NOMO-1 treated with DMSO at 0.1 percent for 48 hours (cell line): ENCODE measurements around the gene WDR37.
"Not testable (repeated sequence)": the region's sequence is repeated elsewhere in the genome, so short reads cannot be mapped to it uniquely, and the experiment has no call there.

Experiments
- DNase-seq: peaks from one replicate; lab custom pipeline; 2025; ENCODE audit not compliant: unreplicated experiment; lab: John Stamatoyannopoulos, UW

WDR37 gene

DNA sequence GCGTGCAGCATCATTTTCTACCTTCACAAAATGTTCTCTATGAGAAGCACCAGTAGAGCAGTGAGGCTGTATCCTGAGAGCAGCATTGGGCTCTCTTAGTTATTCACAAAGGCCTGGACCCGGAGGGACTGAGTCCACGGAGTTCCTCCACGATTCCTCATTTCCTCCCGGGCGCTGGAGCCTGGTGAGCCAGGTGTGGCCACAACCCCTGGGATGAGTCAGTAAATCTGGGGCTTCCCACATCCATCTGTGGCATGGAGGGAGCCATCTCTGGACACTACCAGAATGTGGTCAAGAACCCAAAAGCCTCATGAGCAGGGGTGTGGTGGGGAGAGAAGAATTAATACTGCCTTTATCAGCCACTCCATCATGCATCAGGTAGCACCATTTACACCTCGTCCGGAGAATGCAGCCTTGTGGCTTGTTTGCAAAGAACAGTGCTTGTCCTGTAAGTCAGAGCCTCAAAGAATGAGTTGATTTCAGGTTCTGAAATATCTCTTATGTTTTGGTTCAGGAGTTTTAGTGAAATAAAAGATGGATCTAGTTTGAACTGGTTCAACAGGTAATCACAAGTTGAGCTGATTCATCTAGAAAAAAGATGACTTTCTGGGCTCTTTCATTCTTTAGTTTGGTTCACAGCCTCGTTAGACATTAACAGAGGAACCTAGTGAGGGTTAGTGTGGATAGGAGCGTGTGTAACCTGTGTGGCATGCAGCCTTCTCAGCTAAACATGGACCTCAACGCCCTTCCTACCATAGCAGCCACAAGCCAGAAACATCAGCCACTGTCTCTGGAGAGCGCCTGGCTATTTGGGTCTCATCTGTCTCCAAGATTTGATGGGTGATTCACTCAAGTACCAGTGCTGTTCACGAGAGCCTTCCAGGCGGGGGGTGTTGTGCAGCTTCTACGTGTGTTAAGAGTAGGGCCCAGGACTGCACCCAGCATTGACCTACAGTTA lies 95.2 kb downstream of the WDR37 start:
- no peak for DNase-seq

DNA sequence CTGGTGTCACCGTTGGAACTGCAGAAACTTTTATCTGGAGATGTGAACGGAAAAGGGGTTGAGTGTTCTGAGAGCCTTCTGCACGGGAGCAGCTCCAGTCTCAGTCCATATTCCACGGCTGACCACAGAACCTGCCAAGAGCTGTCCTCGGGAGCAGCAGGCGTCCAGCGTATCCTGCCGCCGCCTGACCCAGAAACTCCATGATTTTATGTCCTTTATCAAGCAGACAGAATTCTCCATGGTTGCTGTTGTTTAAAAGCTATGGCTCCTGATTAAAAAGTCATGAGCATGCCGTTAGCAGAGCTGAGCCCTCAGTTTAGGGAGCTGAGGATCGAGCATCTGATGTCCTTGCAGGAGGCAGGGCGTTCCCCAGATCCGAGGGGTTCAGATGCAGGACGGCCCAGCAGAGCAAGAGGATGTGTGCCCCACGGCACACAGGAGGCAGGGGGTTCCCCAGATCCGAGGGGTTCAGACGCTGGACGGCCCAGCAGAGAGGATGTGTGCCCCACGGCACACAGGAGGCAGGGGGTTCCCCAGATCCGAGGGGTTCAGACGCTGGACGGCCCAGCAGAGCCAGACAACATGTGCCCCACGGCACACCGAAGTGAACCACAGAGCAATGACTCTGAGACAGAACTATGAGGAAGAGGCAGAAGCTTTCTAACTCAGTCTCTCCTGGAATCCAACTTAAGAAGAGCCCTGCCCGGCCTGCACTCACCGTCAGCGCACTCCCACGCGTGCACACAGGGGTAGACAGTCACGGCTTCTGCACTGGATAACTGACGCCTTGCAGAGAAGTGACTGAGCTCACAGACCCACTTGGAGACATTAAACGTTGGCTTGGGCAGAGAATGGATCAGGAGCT lies 96.4 kb downstream of the WDR37 start:
- no peak for DNase-seq

DNA sequence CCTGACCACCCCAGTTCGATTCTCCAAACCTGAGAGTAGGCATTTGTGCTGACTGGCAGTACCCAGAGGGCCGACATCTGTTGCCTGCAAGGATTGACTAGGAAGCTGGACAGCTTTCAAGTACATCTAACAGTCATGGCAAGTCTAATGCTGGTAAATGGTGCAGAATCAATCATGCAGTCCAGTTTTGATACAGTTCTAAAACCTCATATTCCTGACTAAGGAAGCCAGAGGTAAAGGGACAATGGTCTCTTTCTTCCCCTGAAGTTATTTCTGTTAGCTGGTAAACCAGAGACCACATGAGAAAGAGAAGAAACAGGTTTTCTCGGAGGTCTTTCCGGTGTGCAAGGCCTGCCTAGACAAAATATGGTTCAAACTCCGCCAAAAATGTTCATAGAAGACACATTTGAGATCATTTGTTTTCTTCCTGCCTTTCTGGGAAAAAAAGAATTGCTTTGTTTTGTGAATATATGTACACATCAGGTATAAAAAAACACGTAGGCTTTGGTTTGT lies 97.1 kb downstream of the WDR37 start:
- no peak for DNase-seq

DNA sequence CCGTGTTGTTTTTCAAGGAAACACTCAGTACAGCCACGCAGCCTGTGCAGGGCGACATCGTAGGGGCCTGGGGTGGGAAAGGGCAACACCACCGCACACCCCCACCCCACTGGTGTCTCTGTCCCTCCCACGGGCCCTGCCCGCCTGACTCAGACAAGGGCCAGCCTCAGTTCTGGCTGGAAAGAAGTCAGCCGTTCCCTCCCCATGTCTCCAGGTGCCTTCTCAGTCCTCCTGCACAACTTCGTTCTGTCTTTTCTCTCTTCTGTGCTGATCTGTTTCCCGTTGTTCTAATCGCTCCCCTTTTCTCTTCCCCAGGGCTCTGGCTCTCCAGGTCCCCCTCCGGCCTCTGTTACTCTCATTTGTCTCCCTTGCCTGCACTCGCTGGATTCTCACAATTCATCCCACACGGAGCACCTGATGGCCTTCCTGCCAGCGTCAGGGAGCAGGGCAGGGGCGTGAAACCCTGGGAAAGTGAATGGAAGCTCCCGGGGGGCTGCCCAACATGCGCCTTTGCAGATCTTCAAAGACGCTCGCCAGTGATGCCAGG lies 97.7 kb downstream of the WDR37 start:
- DNase-seq: no peak

DNA sequence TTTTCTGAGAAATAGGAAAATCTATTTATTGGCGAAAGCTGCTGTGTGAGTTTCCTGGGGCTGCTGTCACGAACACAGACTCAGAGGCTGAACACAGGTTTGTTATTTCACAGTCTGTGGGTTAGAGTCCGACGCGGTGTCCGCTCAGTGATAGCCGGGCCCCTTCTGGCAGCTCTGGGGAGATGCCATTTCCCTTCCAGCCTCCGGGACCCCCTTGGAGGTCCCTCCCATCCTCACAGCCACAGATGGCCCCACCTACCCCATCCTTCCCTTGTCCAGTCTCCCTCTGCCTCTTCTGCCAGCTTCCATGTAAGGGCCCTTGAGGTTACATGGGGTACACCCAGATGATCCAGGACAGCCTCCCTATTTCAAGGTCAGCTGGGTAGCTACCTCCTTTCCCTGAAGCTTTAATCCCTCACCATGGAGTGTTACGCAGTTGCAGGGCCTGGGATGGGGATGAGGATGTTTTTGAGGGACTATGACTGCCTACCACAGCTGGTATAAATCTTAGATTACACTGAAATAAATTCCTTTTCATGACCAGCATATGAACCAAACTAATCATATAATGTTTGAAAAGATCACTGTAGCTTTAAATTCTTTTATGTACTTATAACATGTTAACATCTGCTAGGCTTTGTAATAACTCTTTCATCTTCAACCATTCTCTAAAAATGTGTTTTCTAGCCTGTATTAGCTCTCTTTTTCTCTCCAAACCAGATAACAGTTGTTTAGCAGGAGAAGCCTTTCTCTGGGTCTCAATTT lies 98.5 kb downstream of the WDR37 start:
- DNase-seq: no peak

DNA sequence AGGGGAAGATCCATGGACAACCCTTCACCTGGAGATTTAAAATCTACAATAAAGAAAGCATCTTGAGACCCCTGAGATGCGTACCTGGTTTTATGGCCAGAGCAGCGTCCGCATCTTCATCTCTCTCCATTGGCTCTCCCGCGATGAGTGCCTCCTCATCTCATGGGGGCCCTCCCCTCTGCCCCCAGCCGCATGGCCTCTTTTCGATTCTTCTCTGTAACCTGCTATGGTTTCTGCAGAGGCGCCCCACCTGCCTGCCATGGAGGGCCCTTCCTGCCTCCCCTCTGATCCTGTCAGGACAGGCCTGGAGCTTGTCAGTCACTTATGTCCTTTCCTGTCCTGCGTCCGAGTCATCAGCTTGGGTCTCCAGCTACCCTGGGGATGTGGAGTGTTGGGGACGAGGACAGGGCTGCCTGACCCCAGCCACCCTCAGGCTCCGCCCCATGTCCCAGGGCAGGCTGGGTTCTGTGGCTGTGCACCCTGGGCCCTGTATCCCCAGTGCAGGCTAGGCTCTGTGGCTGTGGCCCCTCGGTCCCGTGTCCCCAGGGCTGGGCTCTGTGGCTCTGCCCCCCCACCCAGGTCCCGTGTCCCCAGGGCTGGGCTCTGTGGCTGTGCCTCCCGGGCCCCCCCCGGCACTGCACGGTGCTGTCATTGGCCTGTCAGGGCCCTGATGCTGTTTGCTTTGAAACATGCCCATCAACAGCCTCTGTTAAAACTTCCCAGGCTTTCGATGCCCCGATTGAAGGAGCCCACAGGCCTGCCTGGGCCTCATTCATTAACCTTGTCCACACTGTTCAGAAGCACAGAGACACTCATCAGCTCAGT lies 99.8 kb downstream of the WDR37 start:
- DNase-seq: no peak

DNA sequence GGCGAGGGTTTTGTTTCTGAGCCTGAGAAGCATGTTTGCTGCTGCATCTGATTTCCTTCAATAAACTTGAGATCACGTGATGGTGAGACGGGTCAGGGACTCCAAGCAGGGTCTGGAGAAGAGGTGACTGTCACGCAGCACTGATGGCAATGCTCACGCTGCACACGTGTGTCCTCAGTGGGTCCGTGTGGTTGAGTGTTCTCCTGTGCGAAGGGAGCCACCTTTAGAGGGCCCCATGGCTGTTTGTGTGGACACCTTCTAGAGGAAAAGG lies 100.4 kb downstream of the WDR37 start:
- no peak for DNase-seq

DNA sequence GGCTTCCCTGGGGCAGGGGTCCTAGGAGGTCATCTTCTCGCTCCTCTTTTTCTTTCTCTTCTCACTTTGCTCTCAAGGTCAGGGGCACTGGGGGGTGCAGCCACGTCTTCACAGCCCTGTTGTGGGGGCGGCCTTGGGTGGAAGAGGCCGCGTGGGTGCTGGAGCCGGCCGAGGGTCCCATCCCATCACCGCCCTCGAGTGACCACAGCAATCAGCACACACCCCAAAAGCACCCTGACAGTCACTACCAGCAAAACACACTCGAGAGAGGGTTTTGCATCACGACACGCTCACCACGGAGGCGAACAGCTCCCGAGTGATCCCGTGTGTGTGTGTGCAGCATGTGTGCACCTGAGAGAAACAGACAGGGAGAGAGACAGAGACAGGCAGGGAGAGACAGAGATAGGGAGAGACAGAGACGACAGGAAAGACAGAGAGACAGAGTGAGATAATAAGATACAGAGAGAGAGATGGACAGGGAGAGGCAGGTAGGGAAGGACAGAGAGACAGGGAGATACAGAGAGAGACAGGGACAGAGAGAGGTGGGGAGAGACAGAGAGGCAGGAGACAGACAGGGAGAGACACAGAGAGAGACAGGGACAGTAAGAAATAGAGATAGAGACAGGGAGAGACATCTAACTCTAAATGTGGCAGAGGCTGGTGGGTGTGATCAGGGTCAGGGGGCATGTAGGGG lies 100.9 kb downstream of the WDR37 start:
- DNase-seq: no peak

DNA sequence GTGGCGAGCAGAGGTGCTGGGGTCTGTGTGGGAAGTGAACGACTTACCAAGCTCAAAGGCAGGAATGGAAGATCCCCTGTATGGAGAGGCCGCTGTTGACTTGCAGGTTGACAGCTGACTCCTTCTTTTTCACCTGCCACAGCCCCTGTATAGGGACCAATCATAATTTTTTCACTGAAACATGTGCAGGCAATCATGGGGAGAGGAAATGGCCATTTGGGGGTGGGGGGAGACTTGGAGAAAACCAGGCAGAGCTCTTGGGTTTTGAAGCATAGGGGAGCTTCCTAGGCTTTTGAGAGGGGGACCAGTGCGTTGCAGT lies 101.4 kb downstream of the WDR37 start:
- no peak for DNase-seq

DNA sequence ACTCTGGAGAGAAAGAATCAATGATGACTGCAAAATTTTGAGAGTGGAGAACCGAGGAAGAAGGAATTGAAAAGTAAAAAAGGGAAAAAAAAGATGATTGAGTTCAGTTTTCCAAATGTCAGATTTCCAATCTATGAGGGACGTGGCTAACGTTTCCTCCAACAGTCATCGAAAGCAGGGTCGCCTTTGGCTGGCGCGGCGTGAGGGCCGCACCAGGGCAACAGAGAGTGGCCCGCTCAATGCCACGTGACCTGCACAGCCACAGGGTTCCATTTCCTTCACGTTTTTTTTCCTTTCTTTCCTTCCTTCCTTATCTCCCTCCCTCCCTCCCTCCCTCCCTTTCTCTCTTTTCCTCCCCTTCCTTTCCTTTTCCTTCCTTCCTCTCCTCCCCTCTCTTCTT lies 101.9 kb downstream of the WDR37 start:
- DNase-seq: no peak

DNA sequence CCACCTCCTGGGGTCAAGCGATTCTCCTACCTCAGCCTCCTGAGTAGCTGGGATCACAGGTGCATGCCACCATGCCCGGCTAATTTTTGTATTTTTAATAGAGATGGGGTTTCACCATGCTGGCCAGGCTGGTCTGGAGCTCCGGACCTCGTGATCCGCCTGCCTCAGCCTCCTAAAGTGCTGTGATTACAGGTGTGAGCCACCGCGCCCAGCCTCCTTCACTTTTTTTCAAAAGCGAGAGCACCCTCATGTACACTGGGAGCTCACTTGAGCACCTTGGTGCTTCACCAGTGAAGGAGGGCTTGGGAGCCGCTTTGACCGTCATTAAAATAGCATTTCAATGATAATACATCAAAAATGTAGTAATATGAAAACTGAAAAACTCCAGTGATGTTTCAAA lies 102.4 kb downstream of the WDR37 start:
- not testable (repeated sequence) for DNase-seq

DNA sequence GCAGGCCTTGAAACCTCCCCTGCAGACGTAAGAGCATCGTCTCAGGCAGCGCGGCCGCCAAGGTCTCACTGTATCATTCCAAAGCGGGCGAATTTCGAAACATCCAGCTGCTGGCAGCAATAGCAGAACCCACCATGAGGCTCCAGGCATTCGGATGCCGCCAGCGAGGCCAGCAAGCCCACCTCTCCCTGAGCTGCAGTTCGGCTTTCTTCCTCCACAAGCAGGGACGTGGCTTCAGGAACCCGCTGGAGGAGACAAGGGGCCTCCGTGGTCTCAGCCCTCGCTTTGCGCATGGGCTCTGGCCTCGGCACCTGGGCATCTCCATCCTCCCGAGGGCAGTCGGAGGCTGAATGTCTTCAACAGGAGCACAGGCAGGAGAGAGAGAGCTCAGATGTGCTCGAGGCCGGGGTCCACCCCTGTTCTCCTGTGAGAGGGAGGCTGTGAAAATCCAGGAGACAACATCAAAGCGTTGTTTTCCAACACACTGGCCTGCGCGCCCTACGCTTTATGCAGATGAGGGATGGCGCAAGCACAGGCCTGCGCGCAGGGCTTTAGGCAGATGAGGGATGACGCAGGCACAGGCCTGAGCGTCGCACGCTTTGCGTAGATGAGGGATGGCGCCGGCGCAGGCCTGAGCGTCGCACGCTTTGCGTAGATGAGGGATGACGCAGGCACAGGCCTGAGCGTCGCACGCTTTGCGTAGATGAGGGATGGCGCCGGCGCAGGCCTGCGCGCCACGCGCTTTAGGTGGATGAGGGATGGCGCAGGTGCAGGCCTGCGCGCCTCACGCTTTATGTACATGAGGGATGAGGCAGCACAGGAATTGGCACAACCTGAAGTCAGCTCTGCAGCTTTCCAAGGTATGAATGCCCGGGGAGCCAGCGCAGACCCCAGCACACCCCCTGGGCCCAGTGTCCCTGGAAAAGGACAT lies 103.2 kb downstream of the WDR37 start:
- no peak for DNase-seq

DNA sequence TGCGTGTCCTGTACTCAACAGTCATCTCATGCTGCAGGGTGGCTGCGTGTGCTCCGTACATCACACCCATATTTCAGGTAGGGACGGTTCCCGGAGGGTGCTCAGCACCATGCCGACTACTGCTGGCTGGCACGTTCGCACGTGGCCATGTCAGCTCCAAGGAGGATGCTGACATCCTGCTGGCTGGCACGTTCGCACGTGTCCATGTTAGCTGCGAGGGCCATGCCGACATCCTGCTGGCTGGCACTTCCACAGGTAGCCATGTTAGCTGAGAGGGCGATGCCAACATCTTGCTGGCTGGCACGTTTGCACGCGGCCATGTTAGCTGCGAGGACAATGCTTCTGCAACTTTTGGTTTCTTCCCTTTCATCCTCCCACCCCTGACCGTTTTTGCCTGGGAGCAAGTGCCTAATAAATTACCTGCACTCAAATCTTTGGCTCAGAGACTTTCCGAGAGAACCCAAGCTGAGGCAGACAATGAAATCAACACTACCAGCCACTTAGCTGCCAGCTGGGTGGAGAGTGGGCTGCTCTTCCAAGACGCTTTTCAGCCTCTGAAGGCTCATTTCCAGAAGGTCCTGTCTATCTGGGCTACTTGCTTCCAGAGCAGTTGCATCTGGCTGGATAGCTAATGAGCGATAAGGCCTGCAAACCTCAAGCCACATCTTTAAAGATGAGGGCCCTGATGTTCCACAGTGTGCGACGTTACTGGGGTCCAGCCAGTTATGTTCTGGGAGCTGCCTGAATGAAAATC lies 104.6 kb downstream of the WDR37 start:
- no peak for DNase-seq

DNA sequence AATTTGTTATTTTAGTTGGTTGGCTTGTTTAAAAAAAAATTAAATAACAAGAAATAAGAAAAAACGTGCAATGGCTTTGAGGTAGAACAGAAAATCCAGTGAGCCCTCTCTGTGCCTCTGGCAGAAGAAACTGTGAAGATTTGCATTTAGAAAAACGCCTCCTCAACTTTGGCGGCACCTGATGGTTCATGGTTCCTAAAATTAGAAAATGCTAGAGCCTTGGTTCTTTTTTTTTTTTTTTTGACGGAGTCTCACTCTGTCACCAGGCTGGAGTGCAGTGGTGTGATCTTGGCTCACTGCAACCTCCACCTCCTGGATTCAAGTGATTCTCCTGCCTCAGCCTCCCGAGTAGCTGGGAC lies 105.1 kb downstream of the WDR37 start:
- not testable (repeated sequence) for DNase-seq

DNA sequence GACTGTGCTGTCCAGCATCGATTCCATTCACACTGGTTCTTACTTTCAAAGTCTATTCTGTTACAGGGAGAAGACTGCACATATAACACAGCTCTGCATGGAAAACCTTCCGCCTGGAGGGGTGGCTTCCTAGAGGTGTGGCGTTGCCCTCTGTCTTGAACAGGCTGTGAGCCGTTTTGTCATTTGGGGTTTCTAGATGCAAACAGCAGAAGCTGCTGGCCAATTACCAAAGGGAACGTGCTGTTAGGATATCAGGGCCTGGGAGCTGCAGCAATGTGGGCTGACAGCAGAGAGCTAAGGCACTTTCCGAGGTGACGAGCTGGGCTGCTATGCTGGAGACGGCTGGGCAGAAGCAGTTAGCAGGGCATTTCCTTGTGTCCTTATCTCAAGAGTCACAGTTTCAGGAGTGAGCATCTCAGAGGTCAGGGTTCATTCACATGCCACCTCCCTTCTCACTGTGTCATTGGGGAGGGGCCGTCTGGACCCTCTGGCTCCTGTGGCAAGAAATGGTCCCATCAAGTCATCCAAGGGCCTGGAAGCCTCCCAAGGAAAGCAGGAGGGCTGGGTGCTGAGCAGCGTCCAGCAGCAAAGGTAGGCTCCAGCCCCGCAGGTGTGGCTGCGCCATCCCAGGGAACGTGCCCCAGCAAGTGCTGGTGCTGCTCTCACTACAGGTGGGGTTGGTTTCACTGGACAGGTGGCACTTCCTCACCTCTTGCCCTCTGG lies 106.5 kb downstream of the WDR37 start:
- no peak for DNase-seq

DNA sequence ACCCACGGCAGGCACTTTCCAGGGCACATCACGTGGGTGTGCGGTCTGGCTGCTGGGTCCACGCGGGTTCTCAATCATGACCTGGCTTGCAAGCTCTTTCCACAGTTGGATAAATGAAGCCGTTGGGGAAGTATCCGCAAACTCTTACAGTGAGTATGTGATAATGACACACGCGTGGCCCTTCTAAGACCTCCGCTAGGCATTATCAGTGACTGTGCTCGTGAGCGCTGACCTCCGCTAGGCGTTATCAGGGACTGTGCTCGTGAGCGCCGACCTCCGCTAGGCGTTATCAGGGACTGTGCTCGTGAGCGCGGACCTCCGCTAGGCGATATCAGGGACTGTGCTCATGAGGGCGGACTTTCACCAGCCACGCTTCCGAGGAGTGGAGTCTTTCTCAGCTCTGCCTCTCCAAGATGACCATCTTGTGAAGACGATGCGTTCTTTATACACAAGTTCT lies 107.0 kb downstream of the WDR37 start:
- no peak for DNase-seq

DNA sequence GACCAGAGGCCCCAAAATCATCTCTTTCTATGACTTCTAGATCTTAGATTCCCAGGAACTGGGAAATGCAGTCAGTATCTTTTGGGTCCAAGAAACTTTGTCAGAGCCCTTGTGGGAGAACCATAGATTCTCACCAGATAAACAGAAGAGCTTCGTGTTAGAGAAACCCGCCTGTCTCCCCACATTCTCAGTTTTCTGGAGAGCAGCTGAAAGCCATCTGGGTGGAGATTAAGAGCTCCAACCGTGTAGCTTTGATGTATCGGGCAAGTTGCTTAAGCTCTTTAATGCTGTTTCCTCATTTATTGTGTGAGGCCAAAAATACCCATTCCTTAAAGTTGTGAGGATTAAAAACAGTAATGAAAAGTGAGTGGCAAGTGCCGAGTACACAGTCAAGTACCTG lies 107.6 kb downstream of the WDR37 start:
- DNase-seq: no peak
